HG02884 (cell line): Measurements from ENCODE around the gene GSN.

ENCODE experiments used
- ATAC-seq: cut with Tn5 transposase; IDR thresholded peaks from one replicate; pipeline ENCODE4 v1.9.1; 2021; ENCODE audit warnings: mild to moderate bottlenecking, moderate library complexity; ENCODE audit not compliant: unreplicated experiment

The GSN gene

DNA sequence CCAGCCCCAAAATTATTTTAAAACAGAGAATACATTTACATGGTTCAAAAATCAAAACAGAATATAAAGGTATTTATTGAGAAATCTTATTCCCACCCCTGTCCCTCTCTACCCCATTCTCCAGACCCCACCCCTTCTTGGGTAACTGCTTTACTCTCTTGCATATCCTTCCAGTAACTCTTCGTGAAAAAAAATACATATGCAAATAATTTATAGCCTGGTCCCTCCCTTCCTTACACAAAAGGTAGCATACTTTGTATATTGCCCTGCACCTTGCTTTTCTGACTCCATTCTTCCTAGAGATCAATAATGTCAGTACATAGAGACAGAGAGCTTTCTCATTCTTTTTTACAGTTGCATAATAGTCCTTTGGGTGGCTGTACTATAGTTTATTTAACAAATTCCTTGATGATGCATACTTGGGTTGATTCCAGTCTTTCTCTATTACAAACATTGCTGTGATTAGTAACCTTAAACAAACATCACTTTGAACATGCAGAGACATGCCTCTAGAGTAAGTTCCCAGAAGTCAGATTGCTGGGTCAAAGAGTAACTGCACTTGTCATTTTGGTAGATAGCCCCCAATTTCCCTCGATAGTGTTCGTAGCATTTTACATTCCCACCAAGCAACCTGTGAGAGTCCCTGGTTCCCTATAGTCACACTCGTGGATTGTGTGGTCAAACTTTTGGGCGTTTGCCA lies 54.2 kb downstream of the GSN start:
- ATAC-seq, result no peak

DNA sequence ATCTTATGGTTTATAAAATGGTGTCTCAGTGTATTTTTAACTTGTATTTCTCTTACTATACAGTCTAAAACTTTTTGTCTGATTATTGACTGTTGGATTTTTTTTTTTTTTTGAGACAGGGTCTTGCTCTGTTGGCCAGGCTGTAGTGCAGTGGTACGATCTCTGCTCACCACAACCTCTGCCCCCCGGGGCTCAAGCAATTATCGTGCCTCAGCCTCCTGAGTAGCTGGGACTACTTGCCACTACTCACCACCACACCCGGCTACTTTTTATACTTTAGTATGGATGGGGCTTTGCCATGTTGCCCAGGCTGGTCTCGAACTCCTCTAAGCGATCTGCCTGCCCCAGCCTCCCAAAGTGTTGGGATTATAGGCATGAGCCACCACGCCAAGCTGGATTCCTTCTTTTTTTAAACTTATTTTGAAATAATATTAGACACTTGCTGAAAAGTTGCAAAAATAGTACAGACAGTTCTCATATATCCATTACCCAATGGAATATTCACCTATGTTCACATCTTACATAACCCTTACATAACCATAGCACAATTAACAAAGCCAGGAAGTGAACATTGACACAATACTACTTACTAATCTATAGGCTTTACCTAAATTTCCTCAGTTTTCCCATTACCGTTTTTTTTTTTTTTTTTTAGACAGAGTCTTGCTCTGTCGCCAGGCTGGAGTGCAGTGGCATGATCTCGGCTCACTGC lies 54.9 kb downstream of the GSN start:
- ATAC-seq, result no peak

DNA sequence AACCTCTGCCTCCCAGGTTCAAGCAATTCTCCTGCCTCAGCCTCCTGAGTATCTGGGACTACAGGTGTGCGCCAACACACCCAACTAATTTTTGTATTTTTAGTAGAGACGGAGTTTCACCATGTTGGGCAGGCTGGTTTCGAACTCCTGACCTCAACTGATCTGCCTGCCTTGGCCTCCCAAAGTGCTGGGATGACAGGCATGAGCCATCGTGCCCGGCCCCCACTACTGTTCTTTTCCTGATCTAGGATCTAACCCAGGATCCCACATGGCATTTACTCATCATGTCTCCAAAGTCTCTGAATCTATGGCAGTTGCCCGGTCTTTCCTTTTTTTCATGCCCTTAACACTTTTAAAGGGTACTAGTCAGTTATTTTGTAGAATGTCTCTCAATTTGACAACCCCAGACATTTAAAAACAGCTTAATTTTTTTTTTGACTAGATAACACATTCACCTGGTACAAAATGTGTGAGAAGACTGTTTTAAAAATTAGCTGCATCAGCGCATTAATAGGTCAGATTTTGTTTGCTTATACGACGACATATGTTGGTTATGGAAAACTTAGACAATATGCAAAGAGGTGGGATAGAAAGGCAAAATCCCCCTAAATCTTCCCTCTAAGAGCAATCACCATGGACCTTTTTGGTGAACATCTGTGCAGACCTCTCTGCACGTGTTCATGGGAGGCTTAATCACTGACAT lies 55.6 kb downstream of the GSN start:
- no peak for ATAC-seq

DNA sequence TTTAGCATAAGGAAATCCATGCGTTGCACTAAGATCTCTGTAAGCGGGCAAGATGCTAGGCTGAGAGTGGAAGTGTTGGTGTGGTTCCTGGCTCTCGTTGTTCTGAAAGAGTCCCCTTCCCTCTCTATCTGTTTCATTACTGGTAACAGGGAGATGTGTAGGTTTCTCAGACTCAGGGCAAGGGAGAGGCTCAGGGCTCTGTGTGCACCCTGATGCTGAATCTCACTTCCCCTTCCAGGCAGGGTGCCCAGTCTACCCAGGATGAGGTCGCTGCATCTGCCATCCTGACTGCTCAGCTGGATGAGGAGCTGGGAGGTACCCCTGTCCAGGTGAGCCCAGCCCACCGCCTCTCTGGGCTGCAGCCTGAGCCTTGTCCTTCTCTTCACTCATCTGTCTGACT lies 56.4 kb downstream of the GSN start:
- ATAC-seq, result no peak

DNA sequence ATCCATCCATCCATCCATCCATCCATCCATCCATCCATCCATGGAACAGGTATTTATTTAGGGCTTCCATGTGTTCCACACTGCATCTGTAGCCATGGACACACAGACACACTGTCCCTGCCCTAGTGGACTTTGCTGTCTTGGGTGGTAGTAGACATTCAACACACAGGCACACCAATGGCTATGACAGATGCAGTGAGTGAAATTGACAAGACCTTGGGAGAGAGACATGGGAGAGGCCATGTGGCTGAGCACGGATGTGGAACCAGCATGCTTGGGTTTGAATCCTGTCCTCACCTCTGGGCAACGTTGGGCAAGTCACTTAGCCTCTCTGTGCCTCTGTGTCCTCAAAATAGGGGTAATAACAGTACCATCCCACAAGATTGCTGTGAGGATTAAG lies 56.8 kb downstream of the GSN start:
- no peak for ATAC-seq

DNA sequence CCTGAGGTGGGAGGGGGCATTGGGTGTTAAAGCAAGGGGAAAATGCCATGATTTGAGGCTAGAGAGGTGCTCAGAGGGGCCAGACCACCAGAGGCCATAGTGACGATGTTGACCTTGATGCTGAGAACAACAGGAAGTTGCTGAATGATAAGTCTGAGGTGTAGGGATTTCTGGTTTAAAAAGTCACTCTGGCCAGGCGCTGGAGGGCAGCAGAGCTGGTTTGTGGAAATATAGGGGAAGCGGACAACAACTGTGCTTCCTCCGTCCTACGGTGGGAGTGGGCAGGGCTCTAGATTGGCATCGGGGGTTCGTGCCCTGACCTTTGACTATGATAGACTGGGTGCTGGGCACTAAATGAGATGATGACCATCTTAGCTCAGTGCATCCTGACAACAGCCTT lies 57.4 kb downstream of the GSN start:
- no peak for ATAC-seq

DNA sequence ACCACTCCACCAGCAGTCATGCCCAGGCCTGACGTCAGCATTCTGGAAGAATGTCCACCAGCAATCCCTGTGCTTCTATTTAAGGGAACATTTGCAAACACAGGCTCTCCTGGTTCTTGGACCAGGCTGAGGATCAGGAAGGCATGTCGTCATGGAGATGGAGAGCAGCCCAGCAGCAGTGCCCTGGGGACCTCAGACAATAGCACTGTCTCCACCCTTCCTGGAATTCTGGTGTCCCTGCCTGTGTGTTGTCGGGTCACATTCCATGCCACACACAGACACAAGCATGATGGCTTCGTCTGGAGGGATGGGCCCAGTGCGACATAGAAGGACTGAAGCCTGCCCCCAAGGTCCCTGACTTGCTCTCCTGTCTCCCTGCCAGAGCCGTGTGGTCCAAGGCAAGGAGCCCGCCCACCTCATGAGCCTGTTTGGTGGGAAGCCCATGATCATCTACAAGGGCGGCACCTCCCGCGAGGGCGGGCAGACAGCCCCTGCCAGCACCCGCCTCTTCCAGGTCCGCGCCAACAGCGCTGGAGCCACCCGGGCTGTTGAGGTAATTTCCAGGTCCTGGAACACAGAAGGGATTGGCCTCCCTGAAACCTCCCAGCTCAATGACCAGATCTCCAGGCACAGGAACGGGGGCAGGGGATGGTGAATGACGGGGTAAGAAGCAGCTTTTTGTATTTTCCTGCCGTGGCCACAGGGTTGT lies 58.3 kb downstream of the GSN start:
- ATAC-seq, result no peak

DNA sequence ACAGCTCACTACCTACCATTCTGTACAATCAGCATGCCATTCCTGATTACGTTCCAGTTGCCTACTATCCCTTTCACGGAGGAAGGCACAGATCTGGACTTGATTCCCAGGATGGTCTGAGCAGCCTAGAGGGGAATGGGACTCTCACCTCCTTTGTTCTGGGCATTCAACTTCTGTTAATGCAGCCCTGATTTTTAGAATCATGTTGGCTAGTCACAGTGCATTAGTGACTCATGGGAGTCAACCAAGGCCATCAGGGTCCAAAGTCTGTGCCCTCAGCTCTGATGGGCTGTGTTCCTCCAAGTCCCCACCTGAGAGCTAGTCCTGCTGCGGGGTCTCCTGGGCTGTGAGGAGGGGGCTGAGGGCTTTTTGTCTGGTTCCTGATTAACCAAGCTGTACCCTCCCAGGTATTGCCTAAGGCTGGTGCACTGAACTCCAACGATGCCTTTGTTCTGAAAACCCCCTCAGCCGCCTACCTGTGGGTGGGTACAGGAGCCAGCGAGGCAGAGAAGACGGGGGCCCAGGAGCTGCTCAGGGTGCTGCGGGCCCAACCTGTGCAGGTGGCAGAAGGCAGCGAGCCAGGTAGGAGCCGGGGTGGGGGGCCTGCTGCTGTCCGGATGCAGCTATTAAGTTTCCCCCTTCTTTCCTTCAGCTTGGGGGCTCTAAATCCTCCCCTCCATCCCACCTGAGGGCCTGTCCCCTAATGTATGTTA lies 59.1 kb downstream of the GSN start:
- no peak for ATAC-seq

DNA sequence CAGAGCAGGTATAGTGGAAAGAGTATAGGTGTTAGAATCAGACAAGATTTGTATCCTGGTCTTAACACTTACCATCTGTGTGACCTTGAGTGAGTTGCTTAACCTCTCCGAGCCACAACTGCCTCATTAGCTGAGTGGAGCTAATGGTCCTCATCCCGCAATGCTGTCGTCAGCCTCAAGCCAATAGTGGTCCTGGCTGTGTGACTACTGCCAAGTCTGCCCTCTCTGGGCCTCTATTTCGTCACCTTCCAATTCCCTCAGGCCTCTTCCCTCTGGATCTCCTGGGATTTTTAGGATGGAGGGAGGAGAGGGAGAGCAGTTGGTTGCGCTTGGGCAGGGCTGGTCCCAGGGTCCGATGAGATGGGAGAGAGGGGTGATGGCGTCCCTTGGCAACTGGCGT lies 60.5 kb downstream of the GSN start:
- ATAC-seq, result no peak

DNA sequence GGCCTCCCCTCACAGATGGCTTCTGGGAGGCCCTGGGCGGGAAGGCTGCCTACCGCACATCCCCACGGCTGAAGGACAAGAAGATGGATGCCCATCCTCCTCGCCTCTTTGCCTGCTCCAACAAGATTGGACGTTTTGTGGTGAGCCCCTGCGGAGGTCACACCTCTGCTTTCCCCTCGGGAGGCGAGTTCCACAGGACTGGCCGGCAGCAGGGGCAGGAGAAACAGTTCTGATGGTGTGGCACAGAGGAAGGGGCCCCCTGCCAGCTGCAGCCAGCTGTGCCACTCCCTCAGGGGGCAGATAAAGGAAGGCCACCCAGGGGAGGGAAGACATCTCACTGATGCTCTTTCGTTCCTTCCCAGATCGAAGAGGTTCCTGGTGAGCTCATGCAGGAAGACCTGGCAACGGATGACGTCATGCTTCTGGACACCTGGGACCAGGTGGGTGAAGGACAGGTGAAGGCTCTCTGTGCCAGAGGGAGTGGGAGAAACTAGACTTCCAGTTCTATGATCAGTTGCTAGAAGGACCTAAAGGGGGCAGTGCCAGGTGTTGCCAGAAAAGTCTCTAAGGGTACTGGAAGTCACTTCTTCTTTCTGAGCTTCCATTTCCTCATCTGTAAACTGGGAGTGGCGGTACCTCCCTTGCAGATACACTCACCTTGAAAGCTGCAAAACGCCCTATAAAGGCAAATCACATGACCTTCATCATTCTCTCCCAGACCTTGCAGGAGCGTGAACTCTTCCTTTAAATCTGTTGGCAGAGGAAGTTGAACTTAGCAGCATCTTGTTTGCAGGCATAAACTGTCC lies 61.1 kb downstream of the GSN start:
- no peak for ATAC-seq

DNA sequence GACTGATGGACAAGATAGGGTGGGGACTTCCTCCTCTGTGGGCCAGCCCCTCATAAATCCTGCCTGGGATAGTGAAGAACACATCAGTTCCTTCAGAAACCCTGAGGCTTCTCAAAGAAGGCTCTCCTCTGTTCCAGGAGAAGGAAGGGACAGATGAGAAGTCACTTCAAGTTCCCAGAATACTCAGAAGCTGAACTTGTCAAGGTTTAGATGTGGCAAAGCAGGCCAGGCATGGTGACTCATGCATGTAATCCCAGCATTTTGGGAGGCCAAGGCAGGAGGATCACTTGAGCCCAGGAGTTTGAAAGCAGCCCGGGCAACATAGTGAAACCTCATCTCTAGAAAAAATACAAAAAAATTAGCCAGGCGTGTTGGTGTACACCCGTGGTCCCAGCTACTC lies 63.6 kb downstream of the GSN start:
- no peak for ATAC-seq

DNA sequence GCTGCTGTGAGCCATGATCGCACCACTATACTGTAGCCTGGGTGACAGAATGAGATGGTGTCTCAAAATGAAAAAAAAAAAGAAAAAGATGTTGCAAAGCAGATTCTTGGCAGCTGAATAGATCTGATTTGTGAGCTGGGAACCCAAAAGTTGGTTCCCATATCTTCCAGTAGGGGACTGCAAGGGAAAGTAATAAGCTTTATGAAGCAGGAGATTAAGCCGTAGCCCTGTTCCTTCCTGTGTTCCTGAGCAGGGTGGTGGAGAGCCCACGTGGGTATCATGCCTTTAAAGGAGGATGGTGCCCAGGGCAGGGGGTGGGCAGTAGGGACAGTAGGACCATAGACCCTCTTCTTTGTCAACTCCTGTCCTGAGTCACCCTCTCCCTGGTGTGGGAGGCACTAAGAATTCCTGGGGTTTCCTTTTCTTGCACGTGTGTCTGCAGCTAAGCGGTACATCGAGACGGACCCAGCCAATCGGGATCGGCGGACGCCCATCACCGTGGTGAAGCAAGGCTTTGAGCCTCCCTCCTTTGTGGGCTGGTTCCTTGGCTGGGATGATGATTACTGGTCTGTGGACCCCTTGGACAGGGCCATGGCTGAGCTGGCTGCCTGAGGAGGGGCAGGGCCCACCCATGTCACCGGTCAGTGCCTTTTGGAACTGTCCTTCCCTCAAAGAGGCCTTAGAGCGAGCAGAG lies 64.2 kb downstream of the GSN start:
- ATAC-seq, result no peak

DNA sequence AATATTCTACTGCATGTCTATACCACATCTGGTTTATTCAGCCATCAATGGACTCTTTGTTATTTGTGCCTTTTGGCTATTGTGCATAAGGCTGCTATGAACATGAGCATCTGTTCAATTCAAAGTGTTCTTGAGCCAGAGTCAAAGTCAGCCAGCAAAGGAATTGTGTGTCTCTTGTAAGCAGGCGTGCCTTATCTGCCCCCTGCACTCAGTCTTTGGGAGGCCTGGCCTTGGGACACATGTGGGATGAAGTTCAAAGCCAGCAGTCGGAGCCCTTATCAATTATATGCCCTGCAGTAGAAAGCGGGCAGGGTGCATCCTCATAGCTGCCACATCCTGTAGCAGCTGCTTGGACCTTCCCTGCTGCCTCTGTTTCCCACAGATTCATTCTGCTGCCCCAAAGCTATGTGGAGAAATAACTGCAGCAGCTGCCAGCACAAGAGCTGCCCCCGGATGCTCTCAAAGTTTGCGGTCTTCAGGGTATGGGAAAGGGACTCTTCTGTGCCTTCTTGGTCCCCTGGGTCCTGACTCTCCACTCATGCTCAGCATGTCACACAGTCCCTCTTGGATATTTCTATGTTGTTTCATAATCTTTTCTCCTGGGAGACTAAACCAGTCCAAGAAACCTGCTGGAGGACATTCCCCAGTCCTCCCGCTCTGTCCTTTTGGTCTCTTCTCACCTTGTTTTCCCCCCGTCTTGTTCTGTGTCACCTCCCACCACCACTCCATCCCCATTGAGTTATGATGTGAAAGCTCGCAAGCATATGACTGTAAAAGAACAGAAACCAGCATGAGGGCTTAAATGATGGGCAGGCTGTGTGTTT lies 66.2 kb downstream of the GSN start:
- no peak for ATAC-seq

DNA sequence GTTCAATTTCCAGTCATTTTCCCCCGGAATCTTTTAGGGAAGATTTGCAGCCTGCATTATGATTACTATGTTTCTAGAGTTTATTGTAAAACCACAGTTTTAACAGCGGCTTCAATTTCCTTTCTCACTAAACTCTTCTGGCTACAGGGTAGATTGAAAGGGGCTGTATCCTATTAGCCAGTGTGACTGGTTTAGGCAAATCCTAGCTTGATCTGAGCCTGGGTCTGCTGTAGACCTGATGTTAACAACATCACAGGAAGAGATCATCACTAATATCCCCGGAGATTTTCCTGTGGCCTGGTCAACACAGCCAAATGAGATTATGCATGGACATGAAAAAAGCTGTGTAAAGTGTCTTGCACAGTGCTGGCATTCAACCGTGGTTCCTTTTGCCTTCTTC lies 68.7 kb downstream of the GSN start:
- no peak for ATAC-seq

DNA sequence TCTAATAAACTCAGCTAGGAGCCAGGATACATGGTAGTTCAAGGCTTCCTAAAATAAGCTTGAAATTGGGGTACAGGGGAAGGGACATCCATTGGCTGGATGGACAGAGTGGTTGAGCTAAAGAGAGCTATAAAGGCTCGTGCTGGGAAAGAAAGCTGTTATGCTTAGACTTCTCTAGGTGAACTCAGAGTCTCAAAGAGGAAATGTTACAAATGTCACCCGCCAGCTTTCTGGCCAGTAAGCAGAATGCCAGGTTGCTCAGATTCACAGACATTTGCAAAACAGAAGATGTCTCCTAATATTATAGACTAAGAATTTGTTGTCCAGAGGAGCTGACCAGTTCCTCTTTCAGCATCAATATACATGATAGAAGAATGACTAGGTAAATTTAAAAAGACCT lies 71.5 kb downstream of the GSN start:
- ATAC-seq, result no peak

DNA sequence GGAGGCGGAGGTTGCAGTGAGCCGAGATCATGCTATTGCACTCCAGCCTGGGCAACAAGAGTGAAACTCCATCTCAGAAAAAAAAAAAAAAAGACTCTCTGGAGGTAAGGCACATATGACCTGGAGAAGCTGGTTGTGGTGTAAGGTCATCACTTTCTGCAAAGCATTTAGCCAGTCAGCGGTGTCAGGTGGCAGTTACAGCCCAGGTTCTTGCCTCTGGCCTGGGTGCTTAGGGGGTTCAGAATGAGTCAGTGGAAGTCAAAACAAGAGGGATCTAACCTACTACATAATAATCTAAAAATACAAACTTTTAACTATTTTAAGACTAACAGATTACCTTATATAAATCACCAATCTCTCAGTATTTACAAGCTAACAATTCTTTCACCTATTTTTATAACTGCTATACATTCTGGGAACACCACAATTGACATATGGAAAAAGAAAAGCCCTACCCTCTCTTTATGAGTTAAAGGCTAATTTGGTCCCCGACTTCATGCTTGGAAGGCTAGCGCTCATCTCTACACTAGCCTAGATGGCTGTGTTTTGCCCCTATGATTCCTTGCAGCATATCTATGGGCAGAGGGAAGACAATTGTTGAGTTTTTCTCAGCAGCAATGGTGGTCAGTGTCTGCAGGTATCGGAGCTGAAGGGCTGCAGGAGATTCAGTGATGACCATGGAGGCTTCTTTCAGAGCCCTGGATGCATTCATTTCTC lies 72.9 kb downstream of the GSN start:
- ATAC-seq, result peak; percentile 92

DNA sequence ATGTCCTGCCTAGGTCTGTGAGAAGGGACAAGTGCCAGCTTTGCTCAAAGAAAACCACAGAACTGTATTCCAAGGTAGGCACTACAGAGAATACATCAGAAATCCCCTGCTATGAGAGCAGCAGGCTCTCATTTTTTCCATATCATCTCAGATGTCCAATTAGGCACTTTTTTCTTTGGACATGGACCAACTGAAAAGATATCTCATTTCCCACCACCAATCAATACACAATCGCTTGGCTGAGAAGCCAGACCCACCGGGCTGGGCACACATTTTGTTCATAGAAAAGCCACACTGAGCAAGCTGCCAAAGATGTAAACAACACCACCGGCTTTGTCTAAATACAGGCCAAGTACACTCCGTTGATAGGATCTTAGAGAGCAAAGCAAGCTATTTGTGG lies 76.2 kb downstream of the GSN start:
- no peak for ATAC-seq

DNA sequence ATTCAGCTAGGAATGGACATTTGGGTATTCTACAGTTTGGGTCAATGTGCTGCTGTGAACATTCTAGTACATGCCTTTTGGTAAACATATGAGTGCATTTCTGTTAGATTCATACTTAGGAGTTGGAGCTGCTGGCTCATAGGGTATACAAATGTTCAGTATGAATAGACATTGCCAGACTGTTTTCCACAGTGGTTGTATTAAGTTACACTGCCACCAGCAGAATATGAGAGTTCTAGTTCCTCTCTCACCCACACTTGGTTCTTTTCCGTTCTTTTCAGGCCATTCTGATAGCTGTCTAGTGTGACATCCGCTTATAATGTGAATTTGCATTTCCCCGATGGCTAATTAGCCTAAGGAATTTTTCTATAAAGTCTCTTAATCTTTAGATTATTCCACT lies 77.1 kb downstream of the GSN start:
- no peak for ATAC-seq
